SH-SY5Y (cell line): ENCODE results near the gene PLB1.

Experiments used
- GATA2 ChIP-seq: IDR thresholded peaks from 2 replicates; pipeline ENCODE4 v1.6.1; 2011; ENCODE audit warnings: mild to moderate bottlenecking, low read depth, low read length
- GATA3 ChIP-seq: IDR thresholded peaks from 2 replicates; pipeline ENCODE4 v1.6.1; 2011; ENCODE audit warnings: low read depth, mild to moderate bottlenecking, low read length, moderate library complexity

Gene PLB1

DNA sequence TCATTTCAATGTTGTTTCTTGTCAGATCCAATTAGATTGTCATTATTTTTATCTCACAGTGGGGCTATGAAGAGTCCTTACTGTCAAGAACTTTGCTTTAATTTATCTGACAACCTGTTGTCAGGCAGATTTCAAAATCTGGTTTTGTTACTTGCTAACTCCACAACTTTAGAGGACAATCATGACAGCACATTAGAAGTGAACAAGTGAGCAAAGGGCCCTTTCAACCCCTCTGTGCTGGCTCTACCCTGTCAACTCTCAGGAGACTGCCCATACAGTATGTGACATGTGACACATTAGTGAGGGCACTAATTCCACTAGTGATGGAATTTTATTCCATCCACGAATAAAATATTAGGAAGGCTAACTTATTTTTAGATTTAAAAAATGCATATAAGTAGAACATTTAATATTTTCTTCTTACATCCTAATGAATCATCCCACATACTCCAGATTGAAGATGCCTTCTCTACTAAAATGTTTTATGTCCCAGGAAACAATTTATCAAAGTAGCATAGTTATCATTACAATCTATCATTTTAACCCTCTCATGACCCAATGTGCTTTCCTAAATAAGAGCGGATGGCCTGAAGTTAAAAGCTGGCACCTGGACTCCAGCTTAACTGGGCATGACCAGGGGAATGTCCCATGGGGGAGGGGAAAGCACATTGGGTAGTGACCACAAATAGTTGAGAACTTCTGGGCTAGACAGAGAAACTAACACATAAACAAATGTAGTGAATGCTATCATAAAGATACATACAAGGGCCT, 158.2 kb downstream of the PLB1 start:
- TF ChIP-seq GATA2 (no peak), GATA3 (no peak)

DNA sequence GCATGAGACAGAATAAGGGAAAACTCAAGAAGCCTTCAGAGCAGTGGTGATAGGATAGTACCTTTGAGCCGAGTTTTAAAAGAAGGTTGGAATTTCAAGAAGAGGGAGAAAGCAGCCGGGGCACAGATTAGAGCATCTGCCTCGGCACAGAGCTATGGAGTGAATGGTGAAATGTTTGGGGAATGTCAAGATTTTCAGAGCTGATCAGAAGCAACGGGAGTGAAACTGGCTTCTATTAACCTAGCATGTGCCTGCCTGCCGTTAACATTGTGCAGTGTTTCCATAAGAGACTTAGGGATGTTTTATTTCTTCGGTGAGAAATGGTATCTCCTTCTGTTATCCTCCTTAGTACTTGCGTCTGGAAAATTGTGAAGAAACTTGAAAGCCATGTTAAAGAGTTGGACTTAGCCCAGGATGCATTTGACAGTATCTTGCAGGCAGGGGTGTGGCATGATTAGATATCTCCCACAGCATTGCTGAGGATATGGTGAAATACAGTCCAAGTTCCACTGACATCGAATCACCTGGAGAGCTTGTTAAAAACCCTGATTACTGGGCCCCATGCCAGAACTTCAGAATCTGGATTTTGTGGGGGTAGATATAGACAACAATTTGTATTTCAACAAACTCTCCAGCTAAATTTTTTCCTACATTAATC, 158.9 kb downstream of the PLB1 start:
- TF ChIP-seq GATA2 (no peak), GATA3 (no peak)

DNA sequence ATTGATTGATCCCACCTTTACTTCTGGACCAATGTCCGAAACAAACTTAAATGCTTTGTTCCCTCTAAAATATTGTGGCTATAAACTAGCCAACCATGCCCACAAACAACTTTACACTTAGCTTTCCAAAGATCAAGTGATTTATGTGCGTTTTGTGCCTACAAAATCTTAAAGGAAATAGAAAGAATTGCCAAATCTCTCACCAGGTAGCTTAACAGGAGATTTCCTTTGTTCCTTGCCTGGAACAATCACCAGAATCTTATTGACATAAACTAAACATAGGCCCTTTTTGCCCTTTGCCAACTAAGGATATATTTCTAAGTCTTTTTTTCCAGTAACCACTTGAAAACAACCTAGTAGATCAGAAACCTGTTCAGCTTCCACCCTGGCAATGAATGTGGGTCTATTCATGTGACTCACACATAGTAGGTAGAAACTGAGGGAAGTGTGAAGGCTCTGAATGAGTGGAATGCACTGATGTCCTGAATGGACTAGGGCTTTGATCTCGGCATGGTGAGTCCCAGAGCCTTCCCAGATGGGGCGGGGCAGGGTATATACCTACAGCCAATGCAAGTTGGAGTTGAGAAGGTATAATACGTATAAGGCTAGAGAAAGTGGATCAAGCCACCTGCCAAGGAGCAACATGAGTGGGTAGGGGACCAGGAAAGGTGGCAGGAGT, 161.2 kb downstream of the PLB1 start:
- TF ChIP-seq GATA3: no peak
- TF ChIP-seq GATA2: no peak

DNA sequence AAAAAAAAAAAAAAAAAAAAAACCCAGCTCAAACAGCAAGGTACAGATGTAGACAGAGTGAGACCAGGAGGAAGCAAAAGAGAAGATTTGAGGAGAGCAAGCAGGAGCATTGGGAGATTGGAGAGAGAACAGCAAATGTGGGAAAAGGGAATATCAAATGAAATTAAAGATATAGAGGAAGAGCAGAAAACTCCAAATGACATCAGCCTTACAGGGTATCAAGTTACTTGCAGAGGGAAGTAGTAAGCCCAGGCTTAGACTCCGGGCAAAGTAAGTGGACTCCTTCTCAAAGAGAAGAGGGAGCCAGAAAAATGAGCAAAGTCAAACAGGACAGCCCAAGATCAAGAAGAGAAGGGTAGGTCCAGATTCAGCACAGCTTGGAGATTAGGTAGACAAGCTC, 162.5 kb downstream of the PLB1 start:
- no peak for TF ChIP-seq GATA2
- TF ChIP-seq GATA3: no peak

DNA sequence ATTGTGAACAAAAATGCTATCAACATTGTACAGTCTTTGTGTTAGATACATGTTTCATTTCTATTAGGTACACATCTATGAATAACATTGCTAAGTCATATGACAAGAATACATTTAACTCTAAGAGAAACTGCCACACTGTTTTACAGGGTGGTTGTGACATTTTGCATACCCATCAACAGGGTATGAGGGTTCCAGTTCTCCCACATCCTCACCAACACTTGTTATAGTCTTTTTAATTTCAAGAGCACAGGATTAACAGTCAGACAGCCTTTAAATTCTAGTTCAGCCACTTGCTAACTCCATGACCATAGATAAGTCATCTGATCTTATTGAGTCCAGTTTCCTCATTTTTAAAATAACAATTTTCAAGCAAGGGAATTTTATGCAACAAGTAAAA, 163.3 kb downstream of the PLB1 start:
- TF ChIP-seq GATA2: no peak
- no peak for TF ChIP-seq GATA3

DNA sequence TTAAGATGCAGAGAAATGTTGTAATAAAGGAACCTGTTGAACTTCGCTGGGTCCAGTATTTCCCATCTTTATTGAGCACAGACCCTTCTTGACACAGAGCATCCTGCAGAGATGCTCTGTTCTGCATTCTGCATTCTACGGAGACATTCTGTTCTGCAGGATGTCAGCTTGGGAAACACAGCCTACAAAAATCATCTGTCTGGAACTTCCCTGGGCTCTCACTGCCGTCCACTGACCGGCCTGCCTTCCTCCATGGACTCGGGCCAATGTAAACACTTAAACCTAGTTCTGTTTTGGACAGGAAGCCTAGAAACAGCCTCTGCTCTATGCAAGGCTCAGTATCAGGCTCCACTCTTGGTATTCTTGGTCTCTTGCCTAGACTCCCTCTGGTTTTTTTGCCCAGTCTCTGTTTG, 165.7 kb downstream of the PLB1 start:
- TF ChIP-seq GATA2 (no peak), GATA3 (no peak)

DNA sequence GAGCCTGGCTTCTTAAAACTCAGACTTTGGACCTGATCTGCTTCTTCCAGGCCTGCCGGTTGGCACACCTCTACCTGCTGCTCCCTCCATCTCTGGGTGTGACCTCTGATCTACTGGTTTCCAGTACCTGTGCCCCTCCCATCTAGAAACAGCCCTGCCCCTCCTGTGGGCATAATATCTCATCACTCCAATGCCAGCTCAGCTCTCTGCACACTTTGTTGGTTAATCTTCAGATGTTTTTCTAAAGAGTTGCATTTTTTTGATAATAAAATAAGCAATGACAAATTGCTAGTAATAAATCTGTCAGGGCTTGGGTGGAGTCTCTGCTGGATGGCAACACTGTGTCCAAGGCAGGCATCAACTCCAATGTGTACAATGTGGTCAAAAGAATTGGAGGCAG, 166.2 kb downstream of the PLB1 start:
- TF ChIP-seq GATA2: no peak
- no peak for TF ChIP-seq GATA3

DNA sequence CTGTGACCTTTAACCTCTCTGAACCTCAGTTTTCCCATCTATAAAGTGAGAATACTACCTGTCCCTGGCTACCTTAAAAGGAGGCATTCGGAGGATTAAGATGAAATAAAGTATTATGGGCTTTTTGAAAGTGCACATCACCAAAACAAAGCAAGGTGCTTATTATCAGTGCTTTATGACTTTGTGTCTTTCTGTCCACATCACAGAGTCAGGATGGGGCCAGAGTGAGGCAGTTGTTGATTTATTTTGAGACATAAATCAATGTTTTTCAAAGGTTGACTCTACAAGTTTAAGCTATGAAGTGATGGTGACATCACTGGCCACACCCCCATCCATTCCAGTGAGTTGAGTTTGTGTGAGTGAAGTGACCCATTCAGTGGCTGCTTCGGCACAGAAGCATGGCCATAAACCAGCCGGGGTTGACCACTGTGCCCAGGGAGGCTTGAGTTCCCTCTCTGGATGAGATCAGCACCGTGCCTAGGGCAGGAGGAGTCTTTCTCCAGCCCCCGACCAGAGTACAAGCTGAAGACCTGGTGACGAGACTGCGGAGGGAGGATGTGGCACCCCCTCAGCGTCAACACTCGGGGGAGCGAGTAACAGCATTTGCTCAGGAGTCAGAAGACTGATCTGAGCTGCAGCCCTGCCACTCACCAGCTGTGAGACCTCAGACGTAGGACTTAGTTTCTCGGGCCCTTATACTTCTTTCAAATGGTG, 166.8 kb downstream of the PLB1 start:
- TF ChIP-seq GATA3: no peak

DNA sequence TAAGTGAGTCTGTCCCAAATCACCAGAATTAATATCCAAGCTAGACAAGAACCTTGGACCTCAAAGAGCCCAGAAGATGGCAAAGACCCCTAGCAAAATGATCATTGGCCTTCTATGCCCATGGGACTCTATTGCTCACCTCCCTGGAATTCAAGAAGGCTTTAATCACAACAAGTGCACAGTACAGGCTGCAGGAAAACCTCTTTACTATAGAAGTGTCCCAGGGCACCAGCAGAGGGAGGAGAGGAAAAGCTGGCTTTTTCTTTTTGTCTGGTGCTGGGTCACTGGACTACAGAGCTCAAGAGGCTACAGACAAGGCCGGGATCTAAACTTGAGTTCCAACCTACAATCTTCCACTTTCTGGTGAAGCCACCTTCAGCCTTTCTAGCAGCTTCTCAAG, 167.5 kb downstream of the PLB1 start:
- TF ChIP-seq GATA3: no peak
- no peak for TF ChIP-seq GATA2

DNA sequence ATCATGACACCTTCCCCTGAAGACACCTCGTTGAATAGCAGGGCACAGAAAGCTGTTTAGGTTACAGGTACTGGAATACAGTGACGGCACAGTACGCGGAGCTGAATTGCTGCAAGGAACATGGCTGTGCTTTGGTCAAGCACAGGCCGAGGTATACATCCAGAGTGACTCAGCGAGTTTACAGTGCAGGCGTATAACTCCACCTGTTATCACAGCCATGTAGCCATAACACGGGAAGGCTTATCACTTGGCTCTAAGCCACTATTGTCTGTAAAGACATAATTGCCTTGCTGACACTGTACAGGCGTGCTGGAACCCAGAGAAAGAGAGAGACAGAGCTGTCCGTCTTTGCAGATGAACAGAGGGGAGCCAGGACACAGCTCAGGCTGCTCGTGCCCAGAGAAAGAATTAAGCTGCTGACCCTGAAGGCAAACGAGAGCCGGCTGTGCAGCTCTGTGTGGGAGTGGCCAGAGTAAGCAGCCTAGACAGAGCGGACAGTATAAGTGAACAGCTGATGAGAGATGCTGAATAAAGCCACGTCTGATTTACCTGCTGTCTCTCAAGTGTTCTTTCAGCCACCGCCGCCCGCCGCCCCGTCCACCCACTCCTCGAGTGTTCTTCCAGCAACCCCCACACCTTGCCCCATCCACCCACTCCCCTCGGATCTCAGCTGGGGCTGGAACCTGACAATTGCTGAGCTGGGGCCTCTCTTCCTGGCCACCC, 168.4 kb downstream of the PLB1 start:
- TF ChIP-seq GATA3 (peak; percentile 36; the same call in 1 of the 2 replicates), GATA2 (peak; percentile 95)

DNA sequence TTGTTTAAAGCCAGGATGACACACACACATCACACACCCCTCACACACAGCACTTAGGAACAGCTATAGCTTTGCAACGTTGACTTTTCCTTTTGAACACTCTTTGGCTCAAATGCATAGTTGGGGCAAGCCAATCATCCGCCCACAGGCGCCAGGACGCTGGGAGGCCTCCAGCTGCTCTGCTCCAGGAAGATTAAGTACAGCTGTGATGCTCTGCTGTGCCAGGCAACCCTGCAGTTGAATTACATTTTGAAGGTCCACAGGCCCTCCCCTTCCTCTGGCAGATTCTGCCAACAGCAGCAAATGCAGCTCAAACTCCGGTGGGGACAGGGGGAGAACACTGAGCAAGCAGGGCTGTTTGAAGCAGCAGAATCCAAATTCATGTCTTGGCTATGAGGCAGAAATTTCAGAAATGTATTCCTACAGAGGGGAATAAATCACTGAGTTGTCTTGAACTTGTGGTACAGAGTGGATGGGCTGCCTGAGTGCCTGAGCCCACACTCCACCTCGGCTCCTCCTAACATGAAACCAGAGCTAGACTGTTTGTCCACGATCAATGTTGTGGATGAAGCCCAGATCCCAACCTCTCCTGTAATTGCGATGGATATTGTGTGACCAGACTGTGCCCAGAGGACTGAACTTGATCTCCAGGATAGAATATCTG, 169.3 kb downstream of the PLB1 start:
- TF ChIP-seq GATA2 (no peak; the same call in 1 of the 2 replicates), GATA3 (no peak)

DNA sequence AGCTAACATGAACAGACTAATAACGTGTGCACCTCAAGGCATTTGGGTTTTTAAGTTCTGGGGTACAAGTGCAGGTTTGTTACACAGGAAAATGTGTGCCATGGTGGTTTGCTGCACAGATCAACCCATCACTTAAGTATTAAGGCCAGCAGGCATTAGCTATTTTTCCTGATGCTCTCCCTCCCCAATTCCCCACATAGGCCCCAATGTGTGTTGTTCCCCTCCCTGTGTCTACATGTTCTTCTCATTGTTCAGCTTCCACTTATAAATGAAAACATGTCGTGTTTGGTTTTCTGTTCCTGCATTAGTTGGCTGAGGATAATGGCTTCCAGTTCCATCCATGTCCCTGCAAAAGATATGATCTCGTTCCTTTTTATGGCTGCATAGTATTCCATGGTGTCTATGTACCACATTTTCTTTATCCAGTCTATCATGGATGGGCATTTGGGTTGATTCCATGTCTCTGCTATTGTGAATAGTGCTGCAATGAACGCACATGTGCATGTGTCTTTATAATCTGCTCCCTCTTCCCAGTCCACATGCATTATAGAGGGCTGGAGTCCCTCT, 170.0 kb downstream of the PLB1 start:
- TF ChIP-seq GATA2: 0 out of 2 replicates have a peak, but pooled peaks have one; percentile 5

DNA sequence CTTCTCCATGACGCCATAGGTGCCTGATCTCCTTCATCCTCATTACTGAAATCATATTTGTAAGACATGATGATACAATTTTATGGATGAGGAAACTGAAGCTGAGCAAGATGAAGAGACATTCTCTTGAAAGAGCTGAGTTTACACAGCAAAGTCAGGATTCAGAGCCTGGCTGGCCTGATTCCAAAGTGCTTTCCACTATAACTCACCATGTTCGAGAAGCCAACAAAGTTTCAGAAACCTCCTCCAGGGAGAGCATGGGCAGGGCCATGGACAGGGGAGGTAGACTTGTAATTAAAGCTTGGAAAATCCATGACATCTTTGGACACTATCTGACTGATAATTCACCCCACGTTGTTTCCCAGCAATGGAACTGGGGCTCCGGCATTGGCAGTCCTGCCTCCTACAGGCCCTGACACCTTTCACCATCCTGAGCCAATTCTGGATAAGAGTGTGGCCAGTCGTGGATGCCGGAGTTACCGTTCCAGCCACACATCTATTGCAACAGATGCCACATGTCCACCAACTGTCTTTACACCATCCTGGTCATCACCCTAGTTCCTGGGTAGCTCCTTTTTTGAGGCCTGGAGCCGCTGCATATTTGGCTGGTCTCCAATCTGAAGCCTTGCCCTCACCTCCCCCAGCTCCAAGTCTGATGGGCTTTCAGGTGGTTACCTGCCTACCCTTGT, 170.8 kb downstream of the PLB1 start:
- TF ChIP-seq GATA3: no peak
- no peak for TF ChIP-seq GATA2

DNA sequence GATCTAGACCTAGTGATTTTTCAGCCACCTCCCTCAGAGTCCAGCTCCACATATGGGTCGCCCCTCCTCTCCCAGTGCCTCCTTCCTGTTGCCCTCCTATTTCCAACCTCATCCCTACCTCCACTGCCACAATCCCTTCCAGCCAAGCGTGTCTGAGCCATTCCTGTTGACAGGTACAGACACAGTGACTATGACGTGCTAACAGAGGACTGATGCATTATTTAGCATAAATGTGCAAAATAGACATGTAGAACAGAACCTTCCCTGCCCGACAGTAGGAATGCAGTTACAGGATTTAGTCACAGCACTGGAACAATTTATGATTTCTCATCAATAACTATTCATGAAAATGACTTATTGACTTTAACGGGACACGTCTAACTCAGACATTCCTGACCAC, 171.4 kb downstream of the PLB1 start:
- no peak for TF ChIP-seq GATA3
- TF ChIP-seq GATA2: no peak
